Fibroblast of pulmonary artery (primary cell): ENCODE measurements around the gene FLNB.

Experiments used
- DNase-seq: peaks from one replicate; pipeline ENCODE4 v3.0.0-alpha.2; 2010; ENCODE audit warnings: low read depth
- H3K4me3 ChIP-seq: replicated peaks from 2 replicates; pipeline ENCODE4 v1.5.1; 2011; ENCODE audit warnings: low read depth, mild to moderate bottlenecking, control low read depth, low read length, moderate library complexity
- TF ChIP-seq, protein P1 (sequence below): IDR thresholded peaks from 2 replicates; pipeline ENCODE4 v1.5.1; 2011; ENCODE audit warnings: mild to moderate bottlenecking, control low read depth, low read length, inconsistent platforms; ENCODE audit errors: missing control alignments

The FLNB gene

DNA sequence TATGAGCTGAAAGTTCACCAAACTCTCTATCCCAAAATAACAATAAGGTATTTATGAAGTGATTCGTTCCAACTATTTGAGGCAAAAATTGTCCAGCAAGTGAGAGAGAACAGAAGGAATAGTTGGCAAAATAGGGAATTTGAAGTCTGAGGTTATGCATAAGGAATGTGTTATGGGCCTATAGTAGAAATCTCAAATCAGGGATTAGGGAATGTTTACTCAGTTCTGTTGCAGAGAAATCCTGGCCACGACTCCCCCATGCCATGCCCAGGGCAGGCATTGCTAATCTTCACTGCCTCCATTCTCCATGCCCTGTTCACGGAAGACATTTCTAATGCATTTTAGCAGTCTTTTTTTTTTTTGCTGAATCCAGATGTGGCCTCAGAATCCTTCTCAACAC lies 58.6 kb downstream of the FLNB start:
- no peak overlapping the region for H3K4me3 ChIP-seq
- TF ChIP-seq, protein P1, sequence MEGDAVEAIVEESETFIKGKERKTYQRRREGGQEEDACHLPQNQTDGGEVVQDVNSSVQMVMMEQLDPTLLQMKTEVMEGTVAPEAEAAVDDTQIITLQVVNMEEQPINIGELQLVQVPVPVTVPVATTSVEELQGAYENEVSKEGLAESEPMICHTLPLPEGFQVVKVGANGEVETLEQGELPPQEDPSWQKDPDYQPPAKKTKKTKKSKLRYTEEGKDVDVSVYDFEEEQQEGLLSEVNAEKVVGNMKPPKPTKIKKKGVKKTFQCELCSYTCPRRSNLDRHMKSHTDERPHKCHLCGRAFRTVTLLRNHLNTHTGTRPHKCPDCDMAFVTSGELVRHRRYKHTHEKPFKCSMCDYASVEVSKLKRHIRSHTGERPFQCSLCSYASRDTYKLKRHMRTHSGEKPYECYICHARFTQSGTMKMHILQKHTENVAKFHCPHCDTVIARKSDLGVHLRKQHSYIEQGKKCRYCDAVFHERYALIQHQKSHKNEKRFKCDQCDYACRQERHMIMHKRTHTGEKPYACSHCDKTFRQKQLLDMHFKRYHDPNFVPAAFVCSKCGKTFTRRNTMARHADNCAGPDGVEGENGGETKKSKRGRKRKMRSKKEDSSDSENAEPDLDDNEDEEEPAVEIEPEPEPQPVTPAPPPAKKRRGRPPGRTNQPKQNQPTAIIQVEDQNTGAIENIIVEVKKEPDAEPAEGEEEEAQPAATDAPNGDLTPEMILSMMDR = no peak
- peak; percentile 64 for DNase-seq

DNA sequence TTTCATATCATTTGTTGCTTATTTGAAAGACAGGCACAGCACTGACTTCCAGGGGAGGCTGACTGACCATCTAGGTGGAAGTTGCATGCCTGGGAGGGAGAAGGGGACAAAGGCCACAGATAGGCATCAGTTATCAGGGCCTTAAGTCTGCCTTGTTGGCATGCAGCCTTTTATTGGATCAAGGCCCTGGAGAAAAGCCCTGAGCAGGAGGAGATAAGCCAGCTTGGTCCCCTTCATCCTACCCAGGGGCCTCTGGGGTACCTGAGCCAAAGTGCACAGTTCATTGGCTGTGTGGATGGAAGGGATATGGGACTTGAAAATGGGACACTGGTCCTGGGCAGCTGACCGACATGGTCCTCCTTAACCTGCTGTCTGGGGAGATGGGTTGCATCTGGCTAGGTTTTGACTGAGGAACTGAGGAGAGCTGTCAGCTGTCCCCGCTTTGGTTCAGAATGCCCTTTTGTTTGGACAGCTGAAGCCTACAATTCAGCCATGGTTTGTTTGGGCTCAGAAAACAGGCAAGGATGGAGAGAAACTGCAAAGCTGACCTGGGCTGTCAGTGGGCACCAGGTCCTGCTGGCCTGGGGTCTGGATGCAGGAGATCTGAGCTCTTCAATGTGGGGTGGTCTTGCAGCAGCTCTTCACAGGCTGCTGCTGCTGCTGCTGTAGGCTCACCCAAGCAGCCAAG lies 60.0 kb downstream of the FLNB start:
- no peak for DNase-seq
- no peak overlapping the region for H3K4me3 ChIP-seq
- TF ChIP-seq, protein P1 = no peak

DNA sequence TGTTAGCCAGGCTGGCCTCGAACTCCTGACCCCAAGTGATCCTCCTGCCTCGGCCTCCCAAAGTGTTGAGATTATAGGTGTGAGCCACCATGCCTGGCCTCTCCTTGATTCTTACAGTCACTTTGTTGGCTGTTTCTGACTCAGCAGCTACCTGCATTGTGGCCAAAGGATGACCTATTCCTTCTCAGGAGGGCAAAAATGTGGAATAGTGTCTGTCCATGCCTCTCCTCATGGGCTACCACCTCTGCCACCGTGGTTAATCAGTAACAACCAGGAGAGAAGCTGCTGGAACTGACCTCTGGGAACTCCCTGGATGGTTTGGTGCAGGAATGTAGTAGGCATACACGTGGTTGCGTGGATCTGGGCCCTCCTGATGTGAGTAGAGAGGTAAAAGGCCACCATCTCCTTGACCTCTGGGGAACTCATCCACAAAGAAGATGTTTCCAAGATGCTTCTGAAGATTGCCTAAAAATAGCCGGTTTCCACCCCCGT lies 63.3 kb downstream of the FLNB start:
- TF ChIP-seq, protein P1 = no peak
- no peak overlapping the region for H3K4me3 ChIP-seq
- no peak for DNase-seq

DNA sequence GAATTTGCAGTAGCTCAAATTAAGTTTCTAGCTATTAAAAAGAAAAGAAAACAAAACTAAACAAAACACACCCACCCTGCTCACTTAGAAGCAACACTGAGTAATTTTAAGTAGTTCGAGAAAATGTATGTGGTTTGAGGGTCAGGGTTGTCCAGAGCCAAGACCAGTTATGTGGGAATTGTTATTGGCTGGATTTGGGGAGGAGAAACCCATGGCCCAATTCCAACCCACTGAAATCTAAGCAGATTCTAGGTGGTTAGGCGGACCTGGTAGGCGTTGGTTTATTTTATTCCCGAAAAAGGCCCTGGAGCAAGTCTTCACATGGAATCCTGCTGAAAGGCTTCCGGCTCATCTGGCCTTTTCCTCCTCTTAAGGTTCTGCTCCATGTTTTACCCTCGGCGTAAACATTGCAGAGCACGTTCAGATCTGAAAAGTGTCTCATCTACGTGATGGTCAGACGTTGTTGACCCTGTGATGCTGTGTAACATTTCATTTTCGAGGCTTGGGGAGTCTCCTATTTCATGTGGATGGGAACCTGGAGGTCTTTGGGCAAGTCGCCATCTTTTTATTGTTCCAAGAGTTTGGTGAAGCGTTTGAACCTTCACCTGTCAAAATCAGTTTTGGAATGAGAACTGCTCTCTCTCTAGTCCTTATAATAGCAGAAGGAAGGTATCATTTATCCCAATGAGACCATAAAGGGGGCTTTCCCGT lies 64.0 kb downstream of the FLNB start:
- TF ChIP-seq, protein P1 = no peak
- no peak overlapping the region for H3K4me3 ChIP-seq
- DNase-seq = no peak

DNA sequence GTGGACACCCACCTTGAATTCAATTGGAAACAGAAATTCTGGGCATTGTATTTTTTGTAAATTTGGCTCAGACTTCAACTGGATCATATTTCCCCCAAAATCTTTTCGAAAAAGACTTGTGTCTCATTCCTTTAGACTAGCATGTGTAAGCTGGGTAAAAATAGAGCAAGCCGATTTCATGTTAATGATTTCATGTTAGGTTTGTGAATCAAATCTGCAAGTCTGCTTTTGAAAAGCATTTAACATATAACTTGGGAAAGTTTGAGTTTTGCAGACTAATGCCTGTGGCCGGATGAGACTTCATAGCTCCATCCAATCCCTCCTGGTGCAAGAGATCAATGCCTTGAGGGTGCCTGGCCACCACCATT lies 64.5 kb downstream of the FLNB start:
- TF ChIP-seq, protein P1 = no peak
- H3K4me3 ChIP-seq = no peak overlapping the region
- no peak for DNase-seq

DNA sequence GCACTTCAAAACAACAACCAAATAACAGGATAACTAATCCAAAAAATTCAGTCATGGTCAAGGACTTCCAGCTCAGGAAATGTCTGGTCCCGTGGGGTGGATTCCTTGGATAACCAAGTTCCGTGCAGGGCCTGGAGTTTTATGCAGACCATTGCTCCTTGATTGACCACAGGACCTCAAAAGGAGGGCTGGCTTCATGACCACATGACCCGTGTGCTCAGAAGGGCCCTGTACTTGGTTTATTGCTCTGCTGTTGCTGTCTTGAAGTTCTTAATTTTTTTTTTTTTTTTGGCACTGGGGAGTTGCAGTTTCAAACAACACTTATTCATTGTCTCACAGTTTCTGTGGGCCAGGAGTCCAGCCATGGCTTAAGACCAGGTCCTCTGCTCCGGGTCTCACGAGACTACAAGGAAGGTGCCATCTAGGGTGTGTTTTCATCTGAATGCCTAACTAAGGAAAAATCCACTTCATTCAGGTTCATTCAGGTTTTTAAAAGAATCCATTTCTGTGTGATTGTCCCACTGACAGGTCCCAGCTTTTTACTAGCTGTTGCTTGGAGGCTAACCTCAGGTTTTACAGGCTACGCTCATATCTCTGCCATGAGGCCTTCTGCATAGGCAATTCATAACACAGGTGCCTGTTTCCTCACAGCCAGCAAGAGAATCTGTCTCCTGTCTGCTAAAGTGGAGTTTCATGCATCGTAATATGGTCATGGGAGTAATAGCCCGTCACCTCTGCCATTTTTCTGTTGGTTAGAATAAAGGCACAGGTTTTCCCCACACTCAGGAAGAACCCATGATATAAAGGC lies 65.3 kb downstream of the FLNB start:
- DNase-seq = no peak

More for the DNA sequence above, 65.3 kb downstream of the FLNB start:
- H3K4me3 ChIP-seq = no peak overlapping the region
- TF ChIP-seq, protein P1 = no peak
